Measurements from ENCODE around the gene TADA2B.

- TF ChIP-seq YY1 (IDR thresholded peaks at IDR 0.05; ENCODE audit: insufficient read depth, insufficient read length) (no peak), ZNF274 (IDR thresholded peaks at IDR 0.05; ENCODE audit: low read depth, low read length) (no peak), SUZ12 (IDR thresholded peaks at IDR 0.05; ENCODE audit: extremely low read depth, insufficient read depth, insufficient read length) (no peak)
These were observed 26.7 kb upstream of the TADA2B start for GRCh38 chr4:7016512-7016911.

Measured in NT2/D1 (cell line).